Measurements from ENCODE around the gene KIAA0319L. TPM values are rescaled to one million over a fixed set of nuclear protein-coding genes. Genes with fewer than 3 reads are reported as not detected.
A peak's percentile ranks its signal among the peaks of the same experiment; 100 is the strongest.

The KIAA0319L gene
- total and polyA plus RNA-seq, 3 donors from 2014 or later = 55.6 to 90.1 (median 90.1) TPM

- intact Hi-C loops (cut with DNase I; ENCODE audit: low total_unique reads) = no loop called here
Measured at GRCh38 chr1:35460796-35461195, 96.4 kb downstream of the KIAA0319L start.

GRCh38 chr1:35454616-35455015, 102.6 kb downstream of the KIAA0319L start:
- no peaks in the 10 kb centered on the region for H3K9me3 ChIP-seq
- H3K36me3 ChIP-seq (ENCODE audit: low read depth, missing control alignments) = no peaks in the 10 kb centered on the region
- no peak for TF ChIP-seq CTCF (IDR thresholded peaks at IDR 0.05)
- TF ChIP-seq POLR2A (IDR thresholded peaks at IDR 0.05) = no peak
- H3K27me3 ChIP-seq = no peaks in the 10 kb centered on the region
- no peak for DNase-seq
- no peak overlapping the region for H3K4me3 ChIP-seq
- peaks cover 18% of the 10 kb centered on the region for H3K4me1 ChIP-seq
- intact Hi-C loops (cut with DNase I; ENCODE audit: low total_unique reads) = loop anchor here (5.0 kb wide), 1 partner anchor 108 kb away; no protein-coding TSS in a partner anchor
- WGBS, 2 donors = 38 to 41% methylated on average over 1 of the region's 1 CpG
- H3K27ac ChIP-seq = peak overlapping the region in 1 of 2 donors; percentile 44

More at GRCh38 chr1:35460796-35461195, 96.4 kb downstream of the KIAA0319L start:
- Histone ChIP-seq H3K4me1 (no peaks in the 10 kb centered on the region), H3K27ac (no peak overlapping the region), H3K4me3 (no peak overlapping the region), H3K27me3 (no peaks in the 10 kb centered on the region), H3K9me3 (no peaks in the 10 kb centered on the region), H3K36me3 (ENCODE audit: low read depth, missing control alignments) (no peaks in the 10 kb centered on the region)
- DNase-seq = no peak
- no peak for TF ChIP-seq POLR2A (IDR thresholded peaks at IDR 0.05)
- TF ChIP-seq CTCF (IDR thresholded peaks at IDR 0.05) = no peak
- WGBS, 2 donors = 89 to 91% methylated on average over 2 of the region's 2 CpGs

GRCh38 chr1:35454176-35454575, 103.0 kb downstream of the KIAA0319L start:
- intact Hi-C loops (cut with DNase I; ENCODE audit: low total_unique reads) = loop anchor here (5.0 kb wide), 1 partner anchor 108 kb away; no protein-coding TSS in a partner anchor
- no peak for DNase-seq
- Histone ChIP-seq H3K36me3 (ENCODE audit: low read depth, missing control alignments) (no peaks in the 10 kb centered on the region), H3K27me3 (no peaks in the 10 kb centered on the region), H3K27ac (peak overlapping the region in 1 of 2 donors; percentile 44), H3K4me3 (no peak overlapping the region), H3K4me1 (peaks cover 18% of the 10 kb centered on the region), H3K9me3 (no peaks in the 10 kb centered on the region)
- TF ChIP-seq POLR2A (IDR thresholded peaks at IDR 0.05) (no peak), CTCF (IDR thresholded peaks at IDR 0.05) (no peak)
- 91 to 96% methylated on average over 4 of the region's 4 CpGs for WGBS, 2 donors

- no peaks in the 10 kb centered on the region for H3K27me3 ChIP-seq
- peaks cover 18% of the 10 kb centered on the region for H3K4me1 ChIP-seq
- H3K27ac ChIP-seq = no peak overlapping the region
- intact Hi-C loops (cut with DNase I; ENCODE audit: low total_unique reads) = loop anchor here (5.0 kb wide), 1 partner anchor 109 kb away; no protein-coding TSS in a partner anchor
- H3K9me3 ChIP-seq = no peaks in the 10 kb centered on the region
- no peak for DNase-seq
- 92 to 94% methylated on average over 2 of the region's 2 CpGs for WGBS, 2 donors
- TF ChIP-seq POLR2A (IDR thresholded peaks at IDR 0.05) (no peak), CTCF (IDR thresholded peaks at IDR 0.05) (no peak)
- no peaks in the 10 kb centered on the region for H3K36me3 ChIP-seq (ENCODE audit: low read depth, missing control alignments)
- no peak overlapping the region for H3K4me3 ChIP-seq
Measured at GRCh38 chr1:35453031-35453430, 104.2 kb downstream of the KIAA0319L start.

Data from testis (tissue), 3 donors.